Esophagus squamous epithelium (tissue), 4 donors: ENCODE measurements around the gene SHC4.

Experiments used
- POLR2A ChIP-seq, 4 donors: fragments of 450-650 bp; IDR thresholded peaks; one replicate each; pipeline ENCODE4 v1.6.1; 2017; ENCODE audit warnings: antibody characterized with exemption in 4 of 4, mild to moderate bottlenecking in 4 of 4, moderate library complexity in 3 of 4
- TF ChIP-seq, protein P1 (sequence below), 6 experiments: fragments of 450-650 bp in 4 of 6; fragments of 200-600 bp in 2 of 6; sonication (generic) in 2 of 6; IDR thresholded peaks; one replicate each; pipeline ENCODE4 v1.5.1; 2016 to 2019; ENCODE audit warnings: antibody characterized with exemption in 6 of 6, mild to moderate bottlenecking in 4 of 6, moderate library complexity in 4 of 6

- TF ChIP-seq, protein P1, sequence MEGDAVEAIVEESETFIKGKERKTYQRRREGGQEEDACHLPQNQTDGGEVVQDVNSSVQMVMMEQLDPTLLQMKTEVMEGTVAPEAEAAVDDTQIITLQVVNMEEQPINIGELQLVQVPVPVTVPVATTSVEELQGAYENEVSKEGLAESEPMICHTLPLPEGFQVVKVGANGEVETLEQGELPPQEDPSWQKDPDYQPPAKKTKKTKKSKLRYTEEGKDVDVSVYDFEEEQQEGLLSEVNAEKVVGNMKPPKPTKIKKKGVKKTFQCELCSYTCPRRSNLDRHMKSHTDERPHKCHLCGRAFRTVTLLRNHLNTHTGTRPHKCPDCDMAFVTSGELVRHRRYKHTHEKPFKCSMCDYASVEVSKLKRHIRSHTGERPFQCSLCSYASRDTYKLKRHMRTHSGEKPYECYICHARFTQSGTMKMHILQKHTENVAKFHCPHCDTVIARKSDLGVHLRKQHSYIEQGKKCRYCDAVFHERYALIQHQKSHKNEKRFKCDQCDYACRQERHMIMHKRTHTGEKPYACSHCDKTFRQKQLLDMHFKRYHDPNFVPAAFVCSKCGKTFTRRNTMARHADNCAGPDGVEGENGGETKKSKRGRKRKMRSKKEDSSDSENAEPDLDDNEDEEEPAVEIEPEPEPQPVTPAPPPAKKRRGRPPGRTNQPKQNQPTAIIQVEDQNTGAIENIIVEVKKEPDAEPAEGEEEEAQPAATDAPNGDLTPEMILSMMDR (IDR thresholded peaks at IDR 0.05), result no peak
- no peak for TF ChIP-seq POLR2A (IDR thresholded peaks at IDR 0.05)
Observed at GRCh38 chr15:48802257-48802656, 161.5 kb downstream of the SHC4 start.
